Glomerular visceral epithelial cell (primary cell): Measurements from ENCODE around the gene EDEM3.

Source experiments
- DNase-seq: peaks from one replicate; pipeline ENCODE4 v3.0.0-alpha.2; 2016; ENCODE audit errors: extremely low spot score

Gene EDEM3

GRCh38 chr1:184673305-184673704 is 81.4 kb downstream of the EDEM3 start:
- no peak for DNase-seq

GRCh38 chr1:184672013-184672726 is 82.5 kb downstream of the EDEM3 start:
- DNase-seq: no peak

GRCh38 chr1:184669391-184669790 is 85.3 kb downstream of the EDEM3 start:
- no peak for DNase-seq

- DNase-seq: no peak
Measured at GRCh38 chr1:184665360-184665759, 89.3 kb downstream of the EDEM3 start.

GRCh38 chr1:184664661-184665060 is 90.0 kb downstream of the EDEM3 start:
- DNase-seq: no peak

GRCh38 chr1:184664042-184664660 is 90.5 kb downstream of the EDEM3 start:
- DNase-seq: peak; percentile 60

- no peak for DNase-seq
Measured at GRCh38 chr1:184661801-184662200, 92.9 kb downstream of the EDEM3 start.

- no peak for DNase-seq
Measured at GRCh38 chr1:184660462-184661191, 94.0 kb downstream of the EDEM3 start.

- DNase-seq: no peak
Measured at GRCh38 chr1:184658055-184658454, 96.6 kb downstream of the EDEM3 start.

- no peak for DNase-seq
Measured at GRCh38 chr1:184656221-184656620, 98.4 kb downstream of the EDEM3 start.

GRCh38 chr1:184655185-184655584 is 99.5 kb downstream of the EDEM3 start:
- no peak for DNase-seq

- DNase-seq: no peak
Measured at GRCh38 chr1:184650177-184650866, 104.3 kb downstream of the EDEM3 start.

- no peak for DNase-seq
Measured at GRCh38 chr1:184649451-184649888, 105.2 kb downstream of the EDEM3 start.

GRCh38 chr1:184648856-184649201 is 105.8 kb downstream of the EDEM3 start:
- DNase-seq: no peak

GRCh38 chr1:184648160-184648855 is 106.3 kb downstream of the EDEM3 start:
- no peak for DNase-seq

- DNase-seq: no peak
Measured at GRCh38 chr1:184647471-184647870, 107.2 kb downstream of the EDEM3 start.

- no peak for DNase-seq
Measured at GRCh38 chr1:184646824-184647223, 107.8 kb downstream of the EDEM3 start.

- no peak for DNase-seq
Measured at GRCh38 chr1:184646178-184646701, 108.4 kb downstream of the EDEM3 start.

- DNase-seq: no peak
Measured at GRCh38 chr1:184644771-184645170, 109.9 kb downstream of the EDEM3 start.

GRCh38 chr1:184643661-184644060 is 111.0 kb downstream of the EDEM3 start:
- DNase-seq: no peak

GRCh38 chr1:184641894-184642293 is 112.8 kb downstream of the EDEM3 start:
- DNase-seq: no peak
